Activated CD8-positive, alpha-beta memory T cell treated with anti-CD3 and anti-CD28 coated beads, Interleukin-2, amount 10 ng/mL, durations not matched to agents 7 days and 5 days (primary cell): Measurements from ENCODE around the gene COPG2. TPM values are rescaled to one million over a fixed set of nuclear protein-coding genes. Genes with fewer than 3 reads are reported as not detected.

Experiments used
- ATAC-seq: fragments of 150-1000 bp; cut with Tn5 transposase; one replicate; pipeline ENCODE4 v1.10.0; 2021; ENCODE audit warnings: moderate library complexity
- CTCF ChIA-PET: fragments of 350-600 bp; sonication (Branson Sonifier 250); formaldehyde crosslinking; loops from one replicate; lab custom pipeline; 2021; ENCODE audit warnings: antibody characterized with exemption; lab: Charles Lee
- DNase-seq: peaks from one replicate; pipeline ENCODE4 v3.0.0-alpha.2; 2020
- H3K27ac Mint-ChIP-seq: one replicate; pipeline ENCODE4 v1.8.0; 2021; ENCODE audit warnings: mild to moderate bottlenecking, mixed read lengths
- H3K27me3 Mint-ChIP-seq: one replicate; pipeline ENCODE4 v1.8.0; 2021; ENCODE audit warnings: mixed read lengths
- H3K36me3 Mint-ChIP-seq: one replicate; pipeline ENCODE4 v1.8.0; 2021; ENCODE audit warnings: mild to moderate bottlenecking, mixed read lengths
- H3K4me1 Mint-ChIP-seq: one replicate; pipeline ENCODE4 v1.8.0; 2021; ENCODE audit warnings: mixed read lengths
- H3K4me3 Mint-ChIP-seq: one replicate; pipeline ENCODE4 v1.8.0; 2021; ENCODE audit warnings: mild to moderate bottlenecking, moderate library complexity, mixed read lengths
- H3K9me3 Mint-ChIP-seq: one replicate; pipeline ENCODE4 v1.8.0; 2022; ENCODE audit warnings: low read depth, mixed read lengths
- total RNA-seq, 2 experiments: library from RNA; stranded (reverse); gene quantifications; one replicate each; pipeline ENCODE4 v1.2.3, GENCODE V29; 2021

COPG2 gene
- total RNA-seq, 2 experiments from 2014 or later, result 17.6 to 21.1 TPM

DNA sequence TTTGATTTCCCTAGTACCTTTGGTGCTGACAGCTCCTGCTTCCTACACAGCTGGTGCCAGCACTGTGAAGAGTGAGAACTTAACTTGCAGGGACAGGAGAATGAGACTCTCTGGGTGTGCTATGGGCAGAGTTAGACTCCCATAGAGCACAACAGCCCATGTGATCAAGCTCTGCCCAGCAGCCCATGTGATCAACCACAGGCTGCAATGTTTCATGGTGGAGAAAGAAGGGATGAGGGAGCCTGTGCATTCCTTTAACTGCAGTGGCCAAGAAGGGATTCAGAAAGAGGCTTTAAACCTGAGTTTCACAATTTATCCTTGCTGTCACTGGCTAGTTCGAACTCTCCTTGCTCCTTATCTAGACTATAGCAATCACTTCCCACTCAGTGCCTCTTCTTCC, 186.7 kb downstream of the COPG2 start:
- ATAC-seq (no peak), DNase-seq (no peak)
- CTCF ChIA-PET, result no interaction called here
- peaks cover 4% of the 10 kb centered on the region for H3K9me3 Mint-ChIP-seq
- H3K36me3 Mint-ChIP-seq, result peaks cover 4% of the 10 kb centered on the region
- H3K4me3 Mint-ChIP-seq, result no peak overlapping the region
- peaks cover 25% of the 10 kb centered on the region for H3K4me1 Mint-ChIP-seq
- H3K27ac Mint-ChIP-seq, result no peak overlapping the region
- peaks cover 39% of the 10 kb centered on the region for H3K27me3 Mint-ChIP-seq

DNA sequence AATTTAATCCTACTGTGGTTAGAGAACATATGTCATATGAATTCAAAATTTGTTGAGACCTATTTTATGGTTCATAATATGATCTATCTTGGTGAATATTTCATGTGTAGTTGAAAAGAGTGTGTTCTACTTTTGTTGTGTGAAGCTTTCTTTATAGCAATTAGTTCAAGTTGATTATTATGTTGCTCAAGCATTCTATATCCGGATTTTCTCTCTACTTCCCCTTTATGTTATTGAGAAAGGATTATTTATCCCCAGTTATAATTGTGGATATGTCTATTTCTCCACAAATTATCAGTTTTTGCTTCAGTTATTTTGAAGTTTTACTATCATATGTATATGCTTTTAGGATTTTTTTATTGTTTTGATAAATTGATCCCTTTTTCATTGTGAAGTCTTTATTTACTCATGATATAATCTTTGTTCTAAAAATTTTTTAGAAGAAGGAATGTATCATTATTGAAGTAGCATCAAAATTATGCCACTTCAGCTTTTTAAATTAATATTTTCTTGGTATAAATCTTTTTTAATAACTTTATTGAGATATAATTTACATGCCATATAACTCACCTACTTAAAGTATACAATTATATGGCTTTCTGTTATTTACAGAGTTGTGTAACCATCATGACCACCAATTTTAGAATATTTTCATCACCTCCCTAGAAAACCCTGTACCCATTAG, 188.7 kb downstream of the COPG2 start:
- Mint-ChIP-seq H3K4me1 (peaks cover 20% of the 10 kb centered on the region), H3K27ac (no peak overlapping the region), H3K36me3 (peaks cover 3% of the 10 kb centered on the region), H3K9me3 (peaks cover 4% of the 10 kb centered on the region), H3K27me3 (peaks cover 25% of the 10 kb centered on the region), H3K4me3 (no peak overlapping the region)
- CTCF ChIA-PET, result no interaction called here
- ATAC-seq, result no peak
- no peak for DNase-seq

DNA sequence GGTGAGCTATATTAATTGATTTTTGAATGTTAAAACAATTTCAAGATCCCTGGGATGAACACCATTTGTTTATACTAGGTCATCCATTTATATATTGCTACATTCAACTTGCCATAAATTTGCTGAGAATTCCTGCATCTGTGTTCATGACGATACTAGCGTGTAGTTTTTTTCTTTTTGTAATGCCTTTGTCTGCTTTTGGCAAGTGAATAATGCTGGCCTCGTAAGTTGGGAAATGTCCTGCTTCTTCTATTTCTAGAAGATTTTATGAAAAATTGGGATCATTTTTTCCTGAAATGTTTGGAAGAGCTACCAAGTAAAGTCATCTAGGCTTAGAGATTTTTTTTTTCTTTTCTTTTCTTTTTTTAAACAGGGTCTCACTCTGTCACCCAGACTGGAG, 189.6 kb downstream of the COPG2 start:
- Mint-ChIP-seq H3K9me3 (peaks cover 4% of the 10 kb centered on the region), H3K27me3 (peaks cover 21% of the 10 kb centered on the region), H3K36me3 (peaks cover 2% of the 10 kb centered on the region), H3K4me3 (no peak overlapping the region), H3K4me1 (peaks cover 18% of the 10 kb centered on the region), H3K27ac (no peak overlapping the region)
- ATAC-seq (no peak), DNase-seq (no peak)
- CTCF ChIA-PET, result no interaction called here

DNA sequence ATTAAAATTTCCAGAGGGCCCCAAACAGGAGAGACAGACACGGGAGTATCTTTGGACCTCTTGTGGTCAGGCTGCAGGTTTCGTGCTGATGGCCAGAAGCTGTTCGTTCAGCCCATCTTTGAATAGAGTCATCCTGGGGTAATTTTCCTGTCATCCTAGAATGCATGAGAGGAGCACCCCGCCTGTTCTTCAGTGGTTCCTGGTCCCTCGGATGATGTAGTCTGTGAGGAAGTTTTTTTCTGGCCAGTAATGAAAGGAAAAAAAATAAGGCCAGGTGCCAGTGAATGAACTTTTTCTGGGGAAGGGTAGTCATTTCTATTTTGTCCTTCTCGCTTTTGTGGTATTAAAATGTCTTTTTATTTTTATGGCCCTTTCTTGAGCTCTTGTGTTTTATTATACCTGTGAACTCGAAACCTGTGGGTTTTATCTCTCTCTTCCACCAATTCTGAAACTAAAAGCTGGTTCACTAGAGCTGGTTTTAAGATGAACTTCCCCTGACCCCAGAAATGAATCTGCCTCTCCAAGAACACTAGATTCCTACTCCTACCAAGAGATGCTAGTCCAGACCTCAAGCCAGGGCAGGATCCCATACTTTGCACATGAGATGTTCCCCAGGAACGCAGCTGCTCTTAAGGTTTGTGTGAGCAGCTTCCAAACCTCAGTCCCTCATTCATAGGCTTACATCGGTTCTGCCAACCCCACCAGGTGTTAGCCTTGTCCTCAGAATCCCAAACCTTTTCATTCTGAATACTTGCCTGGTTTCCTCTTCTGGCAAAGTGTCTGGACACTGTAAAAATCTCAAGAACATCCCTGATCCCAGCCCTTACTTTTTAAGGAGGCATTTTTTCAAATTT, 192.0 kb downstream of the COPG2 start:
- CTCF ChIA-PET, result interaction anchor here (0.6 to 0.9 kb wide), 3 partner anchors 10 to 405 kb away, joined by 3 read pairs; no protein-coding TSS in a partner anchor
- H3K4me1 Mint-ChIP-seq, result peaks cover 21% of the 10 kb centered on the region
- peaks cover 2% of the 10 kb centered on the region for H3K36me3 Mint-ChIP-seq
- peaks cover 11% of the 10 kb centered on the region for H3K27me3 Mint-ChIP-seq
- H3K4me3 Mint-ChIP-seq, result no peak overlapping the region
- ATAC-seq (peak; percentile 72), DNase-seq (no peak)
- H3K9me3 Mint-ChIP-seq, result peaks cover 4% of the 10 kb centered on the region
- peak overlapping the region; percentile 6 for H3K27ac Mint-ChIP-seq

DNA sequence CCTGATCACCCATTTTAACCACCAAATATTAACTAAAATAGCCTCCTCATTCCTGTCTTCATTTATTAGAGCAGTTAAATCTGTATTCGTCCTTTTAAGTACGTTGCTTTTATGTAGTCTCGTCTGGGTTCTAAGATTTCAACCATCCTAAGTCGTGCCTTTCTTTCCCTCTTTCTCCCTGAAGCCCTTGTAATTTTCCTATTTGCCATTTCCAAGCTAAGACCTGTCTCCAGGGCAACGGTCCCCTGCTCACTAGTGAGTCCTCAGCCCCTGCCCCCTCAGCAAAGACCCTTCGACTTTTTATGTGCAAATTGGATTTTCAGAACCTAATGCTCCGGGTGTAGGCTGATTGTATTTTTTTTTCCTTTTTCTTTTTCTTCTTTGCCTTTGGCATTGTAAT, 192.8 kb downstream of the COPG2 start:
- no peak for ATAC-seq
- CTCF ChIA-PET, result interaction anchor here (0.8 kb wide), 1 partner anchor 11 kb away, joined by 3 read pairs; no protein-coding TSS in a partner anchor
- peaks cover 11% of the 10 kb centered on the region for H3K27me3 Mint-ChIP-seq
- no peak for DNase-seq
- H3K4me1 Mint-ChIP-seq, result peaks cover 21% of the 10 kb centered on the region
- H3K4me3 Mint-ChIP-seq, result no peak overlapping the region
- H3K36me3 Mint-ChIP-seq, result peaks cover 2% of the 10 kb centered on the region
- H3K9me3 Mint-ChIP-seq, result peaks cover 4% of the 10 kb centered on the region
- H3K27ac Mint-ChIP-seq, result no peak overlapping the region

DNA sequence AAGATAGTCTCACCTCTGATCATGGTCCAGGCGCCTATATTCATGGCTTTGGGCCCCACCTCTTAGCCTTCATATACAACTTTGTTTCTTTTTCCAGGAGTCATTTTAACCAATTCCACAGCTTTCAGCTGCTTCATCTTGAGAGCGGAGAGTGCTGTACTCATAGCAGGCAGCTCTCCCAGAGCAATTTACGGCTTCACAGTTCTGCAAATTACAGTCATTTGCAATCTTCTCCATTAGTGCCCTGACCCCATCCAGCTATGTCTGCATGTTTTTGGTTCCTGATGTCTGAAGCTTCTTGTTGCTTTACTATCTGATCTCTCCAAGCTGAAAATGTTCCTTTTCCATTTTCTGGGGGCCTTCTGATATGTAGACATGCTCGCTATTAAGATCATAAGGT, 194.7 kb downstream of the COPG2 start:
- Mint-ChIP-seq H3K4me1 (peaks cover 23% of the 10 kb centered on the region), H3K27me3 (peaks cover 15% of the 10 kb centered on the region), H3K27ac (no peak overlapping the region), H3K9me3 (peaks cover 2% of the 10 kb centered on the region), H3K4me3 (no peak overlapping the region), H3K36me3 (no peaks in the 10 kb centered on the region)
- ATAC-seq, result no peak
- CTCF ChIA-PET, result interaction anchor here (1.2 kb wide), 1 partner anchor 10 kb away, joined by 3 read pairs; no protein-coding TSS in a partner anchor
- no peak for DNase-seq

DNA sequence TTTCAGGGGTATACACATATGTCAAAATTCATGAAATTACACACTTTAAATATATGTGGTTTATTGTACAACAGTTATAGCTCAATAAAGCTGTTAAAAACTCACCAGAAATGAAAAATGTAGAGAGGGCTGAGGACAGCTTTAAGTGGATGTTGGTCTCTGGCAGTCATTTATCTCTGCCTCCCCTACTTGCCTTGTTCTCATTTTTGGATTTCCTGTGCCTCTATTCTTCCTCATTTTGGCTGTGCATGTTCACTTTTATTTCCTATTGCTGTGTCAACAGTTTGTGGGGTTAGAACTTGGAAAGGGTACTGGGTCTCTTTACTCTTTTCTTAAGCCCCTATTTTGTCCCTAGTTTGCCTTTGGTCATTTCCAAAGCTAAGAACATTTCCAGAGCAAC, 195.3 kb downstream of the COPG2 start:
- Mint-ChIP-seq H3K36me3 (no peaks in the 10 kb centered on the region), H3K27ac (no peak overlapping the region), H3K9me3 (peaks cover 2% of the 10 kb centered on the region), H3K4me1 (peaks cover 23% of the 10 kb centered on the region), H3K4me3 (no peak overlapping the region), H3K27me3 (peaks cover 16% of the 10 kb centered on the region)
- CTCF ChIA-PET, result interaction anchor here (0.5 to 1.2 kb wide), 2 partner anchors 11 to 60 kb away, joined by 3 read pairs; no protein-coding TSS in a partner anchor
- ATAC-seq (no peak), DNase-seq (no peak)

DNA sequence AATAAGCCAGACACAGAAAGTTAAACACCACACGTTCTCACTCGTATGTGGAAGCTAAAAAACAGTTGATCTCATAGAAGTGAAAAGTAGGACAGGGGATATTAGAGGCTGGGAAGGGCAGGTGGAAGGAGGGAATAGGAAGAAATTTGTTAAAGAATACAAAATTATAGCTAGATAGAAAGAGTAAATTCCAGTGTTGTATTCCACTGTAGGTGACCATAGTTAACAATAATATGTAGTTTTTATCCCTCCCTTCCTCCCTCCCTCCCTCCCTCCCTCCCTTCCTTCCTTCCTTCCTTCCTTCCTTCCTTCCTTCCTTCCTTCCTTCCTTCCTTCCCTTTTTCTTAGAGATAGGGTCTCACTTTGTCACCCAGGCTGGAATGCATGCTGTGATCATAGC, 196.6 kb downstream of the COPG2 start:
- Mint-ChIP-seq H3K27me3 (peaks cover 20% of the 10 kb centered on the region), H3K36me3 (no peaks in the 10 kb centered on the region), H3K27ac (no peak overlapping the region), H3K9me3 (no peaks in the 10 kb centered on the region), H3K4me3 (no peak overlapping the region), H3K4me1 (peaks cover 19% of the 10 kb centered on the region)
- ATAC-seq, result no peak
- DNase-seq, result no peak
- CTCF ChIA-PET, result no interaction called here

DNA sequence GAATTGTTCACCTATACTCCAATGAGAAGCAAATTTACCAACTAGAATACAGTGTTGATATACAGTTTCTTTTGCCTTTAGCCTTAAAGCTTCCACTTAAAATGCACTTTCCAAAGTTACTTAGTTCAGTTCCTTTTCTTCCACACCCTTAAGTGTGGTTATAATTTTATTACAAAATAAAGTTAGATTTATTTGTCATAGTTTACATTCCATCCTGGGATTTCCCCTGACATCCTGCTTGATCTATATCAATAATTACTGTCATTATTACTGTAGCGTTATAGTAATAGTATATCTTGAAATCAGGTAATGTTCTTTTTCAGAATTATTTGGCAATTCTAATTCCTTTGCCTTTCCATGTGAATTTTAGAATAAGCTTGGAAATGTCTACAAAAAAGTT, 199.9 kb downstream of the COPG2 start:
- no peaks in the 10 kb centered on the region for H3K36me3 Mint-ChIP-seq
- no peak for DNase-seq
- H3K4me3 Mint-ChIP-seq, result no peak overlapping the region
- no peak overlapping the region for H3K27ac Mint-ChIP-seq
- H3K4me1 Mint-ChIP-seq, result peaks cover 5% of the 10 kb centered on the region
- ATAC-seq, result no peak
- H3K9me3 Mint-ChIP-seq, result no peaks in the 10 kb centered on the region
- peaks cover 28% of the 10 kb centered on the region for H3K27me3 Mint-ChIP-seq
- CTCF ChIA-PET, result no interaction called here

DNA sequence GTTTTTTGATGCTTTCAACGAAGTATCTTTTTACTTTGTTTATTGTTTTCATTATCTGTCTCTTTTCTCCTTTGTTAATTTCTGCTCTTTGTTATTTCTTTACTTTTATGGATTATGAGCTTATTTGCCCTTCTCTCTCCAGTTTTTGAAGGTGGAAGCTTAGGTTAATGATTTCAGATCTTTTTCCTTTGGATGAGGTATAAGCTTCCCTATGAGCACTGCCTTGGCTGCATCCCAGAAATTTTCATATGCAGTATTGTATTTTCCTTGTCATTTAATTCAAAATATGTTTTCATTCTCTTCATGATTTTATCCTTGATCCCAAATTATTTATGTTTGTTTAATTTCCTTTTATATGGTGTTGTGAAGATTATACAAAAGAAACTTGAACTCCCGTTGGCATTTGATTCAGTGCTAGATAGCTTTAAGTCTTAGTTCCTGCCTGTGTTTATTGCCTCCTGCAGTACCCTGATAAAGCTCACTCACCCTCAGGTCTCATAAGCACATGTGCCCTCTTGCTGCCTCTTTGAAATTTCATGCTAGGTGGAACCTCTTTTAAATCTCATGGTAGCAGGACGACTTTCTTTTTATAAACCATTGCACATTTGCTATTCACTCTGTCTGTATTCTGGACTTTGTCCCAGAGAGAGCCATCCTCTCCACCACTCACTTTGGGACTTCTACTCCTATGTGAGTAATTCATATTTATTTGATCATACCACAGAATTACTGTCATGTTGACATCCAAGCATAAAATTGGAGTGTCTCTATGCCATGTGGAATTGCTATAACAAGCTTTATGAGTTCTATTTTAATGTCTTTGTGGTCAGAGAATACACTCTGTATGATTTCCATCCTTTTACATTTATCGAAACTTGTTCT, 204.8 kb downstream of the COPG2 start:
- Mint-ChIP-seq H3K9me3 (peaks cover 9% of the 10 kb centered on the region), H3K4me1 (no peaks in the 10 kb centered on the region), H3K36me3 (peaks cover 11% of the 10 kb centered on the region), H3K27me3 (peaks cover 16% of the 10 kb centered on the region), H3K4me3 (no peak overlapping the region), H3K27ac (no peak overlapping the region)
- ATAC-seq (no peak), DNase-seq (no peak)
- CTCF ChIA-PET, result no interaction called here

DNA sequence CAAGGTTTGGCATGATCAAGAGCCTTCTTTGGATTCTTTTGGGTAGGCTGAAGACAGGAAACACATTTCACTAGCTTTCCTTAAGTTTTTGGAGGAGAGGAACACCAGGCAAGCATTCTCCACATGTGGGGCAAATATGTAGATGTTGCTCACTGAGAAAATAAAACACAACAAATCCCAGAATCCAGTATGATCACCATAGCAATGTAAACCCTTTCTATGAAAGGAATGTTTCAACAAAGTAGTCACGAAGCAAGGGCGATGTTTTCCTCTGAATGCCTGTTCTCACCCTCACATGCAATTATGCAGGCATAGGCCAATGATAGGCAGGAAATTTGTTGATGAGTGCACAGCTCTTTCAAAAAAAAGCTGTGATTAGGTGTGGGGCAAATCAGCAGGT, 207.3 kb downstream of the COPG2 start:
- CTCF ChIA-PET, result no interaction called here
- Mint-ChIP-seq H3K9me3 (peaks cover 9% of the 10 kb centered on the region), H3K4me3 (no peak overlapping the region), H3K4me1 (peaks cover 7% of the 10 kb centered on the region), H3K27me3 (peaks cover 8% of the 10 kb centered on the region), H3K27ac (no peak overlapping the region), H3K36me3 (peaks cover 15% of the 10 kb centered on the region)
- DNase-seq (no peak), ATAC-seq (no peak)

DNA sequence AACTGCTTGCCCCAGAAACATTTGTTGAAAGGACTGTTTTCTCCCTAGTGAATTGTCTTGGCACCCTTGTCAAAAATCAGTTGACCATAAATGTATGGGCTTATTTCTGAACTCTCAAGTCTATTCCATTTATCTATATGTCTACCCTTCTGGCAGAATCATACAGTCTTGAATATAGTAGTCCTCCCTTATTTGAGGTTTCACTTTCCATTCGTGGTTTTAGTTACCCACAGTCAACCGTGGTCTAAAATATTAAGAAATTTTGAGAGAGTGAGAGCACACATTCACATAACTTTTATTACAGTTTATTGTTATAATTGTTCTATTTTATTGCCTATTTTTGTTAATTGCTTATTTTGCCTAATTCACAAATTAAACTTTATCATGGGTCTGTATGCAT, 210.3 kb downstream of the COPG2 start:
- Mint-ChIP-seq H3K27me3 (no peaks in the 10 kb centered on the region), H3K4me3 (no peak overlapping the region), H3K9me3 (peaks cover 7% of the 10 kb centered on the region), H3K36me3 (peaks cover 15% of the 10 kb centered on the region), H3K27ac (peak overlapping the region; percentile 32), H3K4me1 (peaks cover 9% of the 10 kb centered on the region)
- CTCF ChIA-PET, result no interaction called here
- peak; percentile 76 for ATAC-seq
- DNase-seq, result no peak
